ENCODE measurements around the gene ELMO1.

The ELMO1 gene

GRCh38 chr7:37364856-37365255, 83.8 kb downstream of the ELMO1 start:
- peak in 1 of 2 experiments; percentile 12 for DNase-seq

DNA sequence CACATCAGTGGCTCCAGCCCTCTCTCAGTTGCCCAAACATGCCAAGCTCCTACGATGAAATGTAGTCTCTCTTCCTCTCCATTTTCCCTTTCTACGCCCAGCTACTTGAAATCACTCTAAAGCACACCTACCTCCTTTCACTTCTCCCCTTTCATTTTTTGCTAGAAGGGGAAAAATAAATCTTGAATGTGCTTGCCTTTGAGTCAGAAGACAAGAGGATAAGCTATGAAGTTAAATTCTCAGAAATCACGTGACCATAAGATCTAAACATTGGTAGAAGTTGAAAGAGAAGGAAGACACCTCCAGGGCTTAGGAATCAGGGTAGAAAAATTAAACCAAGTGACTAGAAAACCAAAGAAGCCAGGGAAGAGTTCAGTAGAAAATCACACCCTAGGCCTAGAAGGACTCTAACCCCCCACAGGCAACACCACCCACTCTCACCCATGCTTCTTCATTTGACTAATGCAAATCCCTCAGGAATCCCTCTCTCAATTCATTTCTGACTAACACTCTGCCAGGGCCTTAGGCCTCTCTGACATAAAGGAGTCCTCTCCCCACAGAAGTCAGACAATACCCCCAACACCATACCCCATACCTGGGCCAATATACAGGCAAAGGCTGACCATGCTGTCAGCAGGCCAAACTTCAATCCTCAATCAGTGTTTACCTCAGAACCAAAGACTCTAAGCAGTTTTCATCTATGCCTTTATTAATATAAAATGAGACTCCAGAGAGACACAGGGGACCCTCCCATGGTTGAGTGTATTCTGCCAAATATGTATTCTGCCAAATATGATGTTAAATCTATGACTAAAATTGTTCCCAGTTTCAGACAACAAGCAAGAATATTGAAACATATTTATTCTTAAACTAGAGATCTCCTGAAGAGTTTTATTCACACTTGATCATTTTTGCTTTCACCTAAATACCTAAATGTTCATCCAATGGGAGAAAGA, 84.8 kb downstream of the ELMO1 start:
- DNase-seq, result no peak

GRCh38 chr7:37362802-37363201, 85.9 kb downstream of the ELMO1 start:
- no peak for DNase-seq

DNA sequence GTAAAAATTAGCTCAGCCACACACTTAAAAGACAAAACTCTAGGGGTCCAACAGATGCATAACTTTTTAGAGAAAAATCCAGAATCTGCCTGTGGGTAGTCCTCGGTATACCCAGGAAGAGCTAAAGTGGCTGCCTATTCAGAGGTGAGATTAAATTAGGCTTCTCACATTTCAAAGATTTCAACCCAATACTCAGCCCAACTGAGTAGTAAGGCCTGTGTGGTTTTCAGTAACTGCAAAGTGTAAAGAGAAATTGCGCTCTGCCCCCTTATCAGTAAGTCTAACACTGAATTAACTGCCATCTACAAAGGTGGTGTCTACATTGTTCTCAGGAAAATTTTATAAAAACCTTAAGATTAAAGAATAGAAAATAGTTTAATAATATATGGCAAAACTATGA, 88.2 kb downstream of the ELMO1 start:
- DNase-seq, result no peak

GRCh38 chr7:37359662-37360444, 88.8 kb downstream of the ELMO1 start:
- peak in 1 of 2 experiments; percentile 26 for DNase-seq

DNA sequence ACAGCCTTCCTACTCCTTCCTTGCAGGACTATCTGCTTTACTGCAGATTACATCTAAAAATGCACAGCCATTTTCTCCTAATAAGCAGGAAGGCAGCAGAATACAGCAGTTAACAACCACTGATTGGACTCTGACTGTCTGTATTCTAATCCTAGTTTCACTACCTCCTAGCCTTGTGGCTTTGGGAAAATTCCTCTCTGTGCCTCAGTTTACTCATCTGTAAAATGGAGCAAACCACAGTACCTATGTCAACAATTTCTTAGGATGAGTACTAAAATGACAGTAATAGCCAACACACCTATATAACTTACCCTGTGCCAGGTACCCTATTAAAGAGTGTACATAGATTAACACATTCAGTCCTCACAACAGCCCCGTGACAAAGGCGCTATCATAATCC, 89.5 kb downstream of the ELMO1 start:
- DNase-seq, result no peak

- no peak for DNase-seq
Observed at GRCh38 chr7:37357637-37357996, 91.0 kb downstream of the ELMO1 start.

- DNase-seq, result no peak
Observed at GRCh38 chr7:37356911-37357636, 91.6 kb downstream of the ELMO1 start.

GRCh38 chr7:37354656-37355131, 94.0 kb downstream of the ELMO1 start:
- DNase-seq, result peak; percentile 56 to 63

GRCh38 chr7:37353949-37354655, 94.6 kb downstream of the ELMO1 start:
- DNase-seq, result no peak

DNA sequence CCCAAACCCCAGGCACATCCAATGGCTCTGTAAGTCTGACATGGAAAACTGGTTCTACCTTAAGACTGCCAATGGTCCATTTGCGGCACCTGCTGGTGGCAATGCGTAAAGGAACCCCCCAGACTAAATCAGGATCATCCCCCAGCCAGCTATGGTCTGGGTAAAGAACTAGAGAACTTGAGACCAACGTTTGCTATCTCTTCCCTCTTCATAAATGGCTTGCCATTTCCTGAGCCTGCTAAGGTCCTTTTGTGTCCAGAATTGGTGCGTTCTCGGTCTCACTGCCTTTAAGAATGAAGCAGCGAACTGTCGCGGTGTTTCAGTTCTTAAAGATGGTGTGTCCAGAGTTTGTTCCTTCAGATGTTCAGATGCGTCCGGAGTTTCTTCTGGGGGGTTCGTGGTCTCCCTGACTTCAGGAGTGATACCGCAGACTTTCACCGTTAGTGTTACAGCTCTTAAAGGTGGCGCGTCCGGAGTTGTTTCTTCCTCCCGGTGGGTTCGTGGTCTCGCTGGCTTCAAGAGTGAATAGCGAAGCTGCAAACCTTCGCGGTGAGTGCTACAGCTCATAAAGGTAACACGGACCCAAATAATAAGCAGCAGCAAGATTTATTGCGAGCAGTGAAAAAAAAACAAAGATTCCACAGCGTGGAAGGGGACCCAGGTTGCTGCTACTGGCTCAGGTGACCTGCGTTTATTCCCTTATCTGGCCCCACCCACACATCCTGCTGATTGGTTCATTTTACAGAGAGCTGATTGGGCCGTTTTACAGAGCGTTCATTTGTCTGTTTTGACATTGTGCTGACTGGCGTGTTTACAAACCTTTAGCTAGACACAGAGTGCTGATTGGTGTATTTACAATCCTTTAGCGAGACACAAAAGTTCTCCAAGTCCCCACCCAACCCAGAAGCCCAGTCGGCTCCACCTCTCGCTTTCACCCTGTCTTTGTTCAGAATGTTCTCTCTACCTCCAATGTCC, 95.4 kb downstream of the ELMO1 start:
- DNase-seq, result peak; percentile 57 to 62

GRCh38 chr7:37352251-37352880, 96.3 kb downstream of the ELMO1 start:
- DNase-seq, result no peak

DNA sequence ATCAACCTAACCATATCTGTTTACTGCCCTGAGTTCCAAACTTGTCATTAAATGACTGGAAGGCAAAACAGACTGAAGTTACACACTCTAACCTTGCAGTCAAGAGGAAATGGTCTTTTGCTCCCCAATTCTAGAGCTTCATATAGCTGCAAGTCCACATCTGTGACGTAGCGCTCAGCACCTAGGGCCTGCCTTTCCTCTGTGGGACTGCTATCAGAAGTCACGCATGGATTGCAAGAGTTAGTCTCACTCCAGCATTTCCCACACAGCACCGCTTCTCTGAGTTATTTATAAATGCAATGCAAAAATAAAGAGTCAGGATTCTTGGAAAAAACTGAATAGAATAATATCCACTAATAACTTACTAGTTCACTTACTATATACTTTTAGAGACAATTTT, 96.9 kb downstream of the ELMO1 start:
- no peak for DNase-seq

DNA sequence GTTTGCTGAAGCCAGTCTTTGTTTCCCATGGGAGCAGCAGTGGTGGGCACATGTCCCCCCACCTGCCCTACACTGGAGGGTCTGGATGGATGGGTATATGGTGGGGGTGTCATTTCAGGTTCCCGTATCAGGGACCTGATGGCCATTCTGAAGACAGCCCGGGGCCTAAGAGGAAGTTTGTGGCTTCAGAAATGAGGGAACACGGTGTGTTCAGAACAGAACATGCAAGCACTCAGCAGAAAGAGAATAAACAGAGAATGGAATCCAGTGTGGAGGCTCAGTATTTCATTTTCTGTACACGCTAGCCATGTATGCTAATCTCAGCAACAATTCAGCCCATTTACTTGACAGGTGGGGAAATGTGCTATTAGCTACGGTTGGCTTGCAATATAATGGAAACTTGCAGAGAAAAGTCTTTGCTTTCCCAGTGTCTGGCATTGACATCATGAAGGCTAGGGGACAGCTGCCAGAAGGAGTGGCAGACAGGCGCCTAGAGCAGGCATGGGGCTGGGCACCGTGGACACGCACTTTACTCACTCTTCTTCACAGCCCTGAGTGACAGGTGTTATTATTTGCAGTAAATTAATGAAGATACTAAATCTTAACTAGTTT, 98.6 kb downstream of the ELMO1 start:
- no peak for DNase-seq

GRCh38 chr7:37348982-37349381, 99.7 kb downstream of the ELMO1 start:
- DNase-seq, result no peak

- DNase-seq, result no peak
Observed at GRCh38 chr7:37346761-37347160, 101.9 kb downstream of the ELMO1 start.

- no peak for DNase-seq
Observed at GRCh38 chr7:37344886-37345579, 103.6 kb downstream of the ELMO1 start.

DNA sequence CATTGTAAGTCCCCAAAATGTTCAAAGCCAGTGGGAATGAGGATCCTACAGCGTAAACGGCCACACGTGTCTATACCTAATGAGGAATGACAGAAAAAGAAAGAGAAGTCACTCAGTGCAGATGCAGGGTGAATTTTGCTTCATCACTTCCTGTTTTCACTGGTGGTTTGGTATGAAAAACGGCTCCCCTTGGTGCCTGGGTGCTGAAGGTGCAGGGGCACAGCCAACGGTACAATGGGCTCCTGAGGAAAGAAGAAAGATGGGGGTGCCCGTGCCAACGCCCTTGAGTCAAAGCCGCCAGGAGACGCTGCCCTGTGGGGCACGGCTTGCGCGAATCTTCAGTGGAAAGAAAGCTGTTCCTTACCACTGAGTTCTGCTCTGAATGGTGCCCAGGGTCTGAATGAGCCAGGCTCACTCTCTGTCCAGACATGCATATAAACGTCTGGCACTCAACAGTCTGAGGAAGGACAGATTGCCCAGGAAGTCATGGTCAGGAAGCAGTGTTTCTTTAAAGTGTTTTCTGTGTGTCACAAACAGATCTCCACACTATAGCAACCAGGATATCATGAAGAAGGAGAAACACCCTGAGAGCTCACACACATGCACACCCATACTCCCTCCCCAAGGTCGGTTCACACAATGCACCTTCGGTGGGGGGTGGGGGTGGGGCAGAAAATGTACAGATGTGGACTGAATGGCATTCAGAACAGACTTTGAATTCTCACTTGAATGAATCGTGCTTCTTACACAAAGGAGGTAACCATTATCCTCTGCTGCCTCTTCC, 105.8 kb downstream of the ELMO1 start:
- peak; percentile 55 to 68 for DNase-seq
